BE2C (cell line): ENCODE data around the gene PTPN3.

Experiments used
- DNase-seq: peaks from one replicate; pipeline ENCODE4 v3.0.0-alpha.2; 2020
- H3K27me3 ChIP-seq: fragments of 250-450 bp; sonication (Bioruptor Pico); 2 replicates; pipeline ENCODE4 v1.5.1; 2020; ENCODE audit warnings: mild to moderate bottlenecking
- H3K36me3 ChIP-seq: fragments of 250-450 bp; sonication (Bioruptor Pico); 2 replicates; pipeline ENCODE4 v1.5.1; 2020; ENCODE audit warnings: mild to moderate bottlenecking
- H3K4me1 ChIP-seq: fragments of 250-450 bp; sonication (Bioruptor Pico); 2 replicates; pipeline ENCODE4 v1.5.1; 2020
- H3K4me3 ChIP-seq: 2 replicates; pipeline ENCODE4 v1.5.1; 2011; ENCODE audit warnings: low read depth, low read length
- H3K9me3 ChIP-seq: fragments of 250-450 bp; sonication (Bioruptor Pico); 2 replicates; pipeline ENCODE4 v1.5.1; 2020
- TF ChIP-seq, protein P1 (sequence below): IDR thresholded peaks from 2 replicates; pipeline ENCODE4 v1.5.1; 2012; ENCODE audit warnings: mild to moderate bottlenecking, low read depth, low read length

PTPN3 gene

DNA sequence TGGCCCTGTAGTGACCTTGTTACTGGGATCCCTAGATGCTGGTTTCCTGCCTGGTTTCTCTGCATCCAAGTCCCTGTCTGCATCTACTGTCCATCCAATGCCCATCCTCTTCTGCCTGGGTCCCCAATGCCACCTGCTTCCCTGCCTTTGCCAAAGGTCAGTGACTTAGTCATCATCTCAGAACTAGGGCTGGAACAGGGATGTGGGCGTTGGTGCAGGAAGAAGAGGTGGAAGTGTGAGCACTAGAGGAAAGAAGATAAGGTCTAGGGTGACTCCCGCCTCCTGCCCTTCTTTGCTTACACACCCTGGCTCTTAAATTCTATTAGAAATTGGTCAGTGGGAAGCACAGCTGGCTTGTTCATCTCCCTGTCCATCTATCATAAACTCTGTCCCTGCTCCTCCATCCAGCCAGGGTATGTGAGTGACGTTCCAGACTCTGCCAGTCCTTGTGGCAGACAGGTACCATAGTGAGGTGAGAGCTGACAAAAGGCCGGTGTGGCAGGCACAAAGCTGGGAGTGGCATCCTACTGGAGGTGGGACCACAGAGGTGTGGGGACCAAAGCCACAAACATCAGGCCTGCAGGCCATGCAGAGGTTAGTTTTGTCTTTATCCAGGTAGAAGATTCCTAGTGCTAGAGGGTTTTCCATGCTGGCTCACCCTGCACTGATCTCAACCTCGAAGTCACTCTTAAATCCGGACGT, 9.2 kb downstream of the PTPN3 start:
- no peaks in the 10 kb centered on the region for H3K36me3 ChIP-seq
- H3K4me1 ChIP-seq: no peaks in the 10 kb centered on the region
- TF ChIP-seq, protein P1, sequence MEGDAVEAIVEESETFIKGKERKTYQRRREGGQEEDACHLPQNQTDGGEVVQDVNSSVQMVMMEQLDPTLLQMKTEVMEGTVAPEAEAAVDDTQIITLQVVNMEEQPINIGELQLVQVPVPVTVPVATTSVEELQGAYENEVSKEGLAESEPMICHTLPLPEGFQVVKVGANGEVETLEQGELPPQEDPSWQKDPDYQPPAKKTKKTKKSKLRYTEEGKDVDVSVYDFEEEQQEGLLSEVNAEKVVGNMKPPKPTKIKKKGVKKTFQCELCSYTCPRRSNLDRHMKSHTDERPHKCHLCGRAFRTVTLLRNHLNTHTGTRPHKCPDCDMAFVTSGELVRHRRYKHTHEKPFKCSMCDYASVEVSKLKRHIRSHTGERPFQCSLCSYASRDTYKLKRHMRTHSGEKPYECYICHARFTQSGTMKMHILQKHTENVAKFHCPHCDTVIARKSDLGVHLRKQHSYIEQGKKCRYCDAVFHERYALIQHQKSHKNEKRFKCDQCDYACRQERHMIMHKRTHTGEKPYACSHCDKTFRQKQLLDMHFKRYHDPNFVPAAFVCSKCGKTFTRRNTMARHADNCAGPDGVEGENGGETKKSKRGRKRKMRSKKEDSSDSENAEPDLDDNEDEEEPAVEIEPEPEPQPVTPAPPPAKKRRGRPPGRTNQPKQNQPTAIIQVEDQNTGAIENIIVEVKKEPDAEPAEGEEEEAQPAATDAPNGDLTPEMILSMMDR: no peak
- H3K4me3 ChIP-seq: no peak overlapping the region
- H3K9me3 ChIP-seq: no peaks in the 10 kb centered on the region
- DNase-seq: no peak
- peaks cover 5% of the 10 kb centered on the region; the same call in 1 of the 2 replicates for H3K27me3 ChIP-seq

DNA sequence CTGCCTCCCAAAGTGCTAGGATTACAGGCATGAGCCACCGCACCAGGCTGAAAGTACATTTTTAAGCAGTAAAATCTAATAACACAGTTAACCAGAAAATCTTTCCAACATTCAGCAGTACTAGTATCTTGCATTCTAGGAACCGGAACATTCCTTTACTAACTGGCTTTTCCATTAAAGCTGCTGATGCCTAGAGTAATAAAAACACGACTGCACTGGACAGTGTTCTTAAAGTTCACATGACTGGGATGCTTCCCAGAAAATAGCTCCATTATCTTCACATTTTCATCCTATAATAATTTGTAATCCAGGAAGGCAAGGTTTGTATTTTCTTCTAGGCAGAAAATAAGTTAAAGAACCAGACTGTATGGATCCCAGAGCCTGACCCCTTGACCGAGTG, 9.8 kb downstream of the PTPN3 start:
- Histone ChIP-seq H3K4me1 (no peaks in the 10 kb centered on the region), H3K4me3 (no peak overlapping the region), H3K36me3 (no peaks in the 10 kb centered on the region), H3K9me3 (no peaks in the 10 kb centered on the region), H3K27me3 (0 out of 2 replicates have a peak, but pooled peaks cover 5% of the 10 kb centered on the region)
- no peak for DNase-seq
- TF ChIP-seq, protein P1: no peak

DNA sequence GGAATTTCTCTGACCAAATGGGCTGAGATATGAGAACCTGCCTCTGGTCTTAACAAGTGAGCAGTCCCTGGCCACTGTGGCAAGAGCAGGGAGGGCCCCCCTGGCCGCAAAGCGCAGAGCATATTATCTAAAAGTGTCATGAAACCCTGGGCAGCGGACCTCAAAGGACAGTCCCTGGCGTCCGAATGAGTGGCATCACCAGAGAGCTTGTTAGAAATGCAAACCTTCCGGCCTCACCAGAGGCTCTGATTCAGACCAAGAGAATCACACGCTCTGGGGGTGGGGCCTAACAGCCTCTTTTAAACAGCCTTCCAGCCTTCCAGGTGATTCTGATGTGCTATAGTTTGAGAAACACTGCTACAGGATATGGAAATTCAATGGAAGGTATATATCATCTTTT, 10.9 kb downstream of the PTPN3 start:
- TF ChIP-seq, protein P1: no peak
- H3K4me3 ChIP-seq: no peak overlapping the region
- peaks cover 3% of the 10 kb centered on the region; the same call in 1 of the 2 replicates for H3K27me3 ChIP-seq
- DNase-seq: no peak
- H3K9me3 ChIP-seq: no peaks in the 10 kb centered on the region
- no peaks in the 10 kb centered on the region for H3K36me3 ChIP-seq
- H3K4me1 ChIP-seq: no peaks in the 10 kb centered on the region

DNA sequence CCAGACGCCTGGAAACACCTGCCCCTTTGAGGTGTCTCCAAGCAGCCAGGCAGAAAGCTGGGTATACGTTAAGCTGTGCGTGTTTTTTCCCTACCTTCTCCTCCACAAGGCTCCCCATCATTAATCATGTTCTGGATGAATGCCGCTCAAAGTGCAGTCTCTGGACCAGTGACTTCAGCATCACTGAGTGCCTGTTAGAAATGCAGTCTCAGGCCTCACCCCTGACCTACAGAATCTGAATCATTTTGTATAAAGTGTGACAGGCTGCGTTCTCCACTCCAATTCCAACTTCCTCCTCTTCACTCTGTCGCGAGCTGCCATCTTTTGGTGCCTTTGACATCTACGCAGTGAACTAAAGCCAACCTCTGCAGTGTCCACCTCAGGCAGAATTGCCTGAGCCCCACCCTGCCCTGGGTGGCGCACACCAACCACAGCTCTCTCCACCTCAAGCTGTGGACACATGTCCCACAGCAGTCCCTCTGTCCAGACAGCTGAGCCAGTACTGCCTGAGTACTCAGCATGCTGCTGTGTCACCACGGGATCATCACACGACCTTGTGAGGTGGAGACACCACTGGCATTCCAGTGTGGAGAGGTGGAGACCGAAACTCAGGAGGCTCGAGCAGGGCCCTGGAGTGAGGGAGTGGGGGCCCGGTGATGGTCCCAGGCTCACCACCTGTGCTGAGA, 14.2 kb downstream of the PTPN3 start:
- no peaks in the 10 kb centered on the region; the same call in 1 of the 2 replicates for H3K27me3 ChIP-seq
- TF ChIP-seq, protein P1: no peak
- no peak for DNase-seq

DNA sequence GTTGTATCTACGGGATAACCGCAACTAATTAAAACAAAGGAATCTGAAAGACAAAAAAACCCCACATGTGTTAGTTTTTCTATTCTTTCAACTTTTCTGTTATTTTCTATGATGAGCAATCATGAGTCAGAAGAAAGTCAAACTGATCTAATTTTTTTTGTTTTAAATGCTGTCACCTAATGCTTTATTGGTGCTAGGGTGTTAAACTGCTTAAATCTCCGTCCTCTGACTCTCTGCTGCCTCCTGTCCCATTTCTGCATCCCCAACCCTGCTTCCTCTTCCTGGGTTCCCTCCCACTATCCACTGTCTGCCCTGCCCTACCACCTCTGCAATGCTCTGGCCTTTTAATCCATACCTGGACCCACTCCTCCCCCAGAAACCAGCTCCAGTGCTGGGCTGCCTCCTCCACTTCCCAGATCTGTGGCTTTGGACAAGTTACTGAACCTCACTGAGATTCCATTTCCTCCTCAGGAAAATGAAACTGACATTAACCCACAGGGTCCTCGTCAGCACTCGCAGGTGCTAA, 15.7 kb downstream of the PTPN3 start:
- Histone ChIP-seq H3K4me1 (no peaks in the 10 kb centered on the region), H3K27me3 (no peaks in the 10 kb centered on the region; the same call in 1 of the 2 replicates), H3K36me3 (no peaks in the 10 kb centered on the region), H3K4me3 (no peak overlapping the region), H3K9me3 (no peaks in the 10 kb centered on the region)
- TF ChIP-seq, protein P1: no peak
- DNase-seq: no peak

More for the DNA sequence above, 14.2 kb downstream of the PTPN3 start:
- no peaks in the 10 kb centered on the region for H3K4me1 ChIP-seq
- no peak overlapping the region for H3K4me3 ChIP-seq
- H3K9me3 ChIP-seq: no peaks in the 10 kb centered on the region
- no peaks in the 10 kb centered on the region for H3K36me3 ChIP-seq

DNA sequence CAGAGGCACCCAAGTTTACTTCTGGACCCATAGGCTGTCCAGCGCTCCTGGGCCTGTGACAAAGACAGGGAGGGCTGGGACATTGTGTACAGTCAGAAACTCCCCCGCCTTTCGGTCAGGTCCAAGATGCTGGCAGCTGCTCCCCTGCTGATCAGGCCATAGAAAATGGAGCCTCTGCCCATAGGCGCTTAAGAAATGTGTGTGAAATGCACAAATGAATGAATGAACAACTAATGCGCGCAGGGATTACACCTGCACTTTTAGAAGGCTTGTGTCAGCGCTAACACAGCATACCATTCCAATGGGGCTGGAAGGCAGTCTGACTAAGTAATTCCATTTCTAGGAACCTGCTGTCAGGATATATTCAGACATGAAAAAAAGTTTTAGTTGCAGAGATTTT, 16.3 kb downstream of the PTPN3 start:
- no peaks in the 10 kb centered on the region; the same call in 1 of the 2 replicates for H3K27me3 ChIP-seq
- TF ChIP-seq, protein P1: no peak

More for the DNA sequence above, 16.3 kb downstream of the PTPN3 start:
- H3K36me3 ChIP-seq: no peaks in the 10 kb centered on the region
- no peaks in the 10 kb centered on the region for H3K9me3 ChIP-seq
- no peak overlapping the region for H3K4me3 ChIP-seq
- DNase-seq: no peak
- no peaks in the 10 kb centered on the region for H3K4me1 ChIP-seq
